ENCODE measurements around the gene BCAS1.

Gene BCAS1

GRCh38 chr20:53925651-53926401 lies 144.6 kb downstream of the BCAS1 start:
- Histone ChIP-seq H3K4me3 (ENCODE audit: low read depth, low read length) (no peak overlapping the region), H3K36me3 (no peaks in the 10 kb centered on the region; the same call in 1 of the 2 replicates), H3K4me1 (no peaks in the 10 kb centered on the region), H3K27me3 (no peaks in the 10 kb centered on the region), H3K9me3 (no peaks in the 10 kb centered on the region)
- no peak for DNase-seq
- no peak for TF ChIP-seq CTCF (IDR thresholded peaks at IDR 0.05; ENCODE audit: low read depth, low read length)

GRCh38 chr20:53923566-53924369 lies 146.6 kb downstream of the BCAS1 start:
- no peak for TF ChIP-seq CTCF (IDR thresholded peaks at IDR 0.05; ENCODE audit: low read depth, low read length)
- Histone ChIP-seq H3K27me3 (no peaks in the 10 kb centered on the region), H3K4me1 (no peaks in the 10 kb centered on the region), H3K4me3 (ENCODE audit: low read depth, low read length) (no peak overlapping the region), H3K36me3 (no peaks in the 10 kb centered on the region; the same call in 1 of the 2 replicates), H3K9me3 (no peaks in the 10 kb centered on the region)
- DNase-seq, result no peak

GRCh38 chr20:53922901-53923314 lies 147.5 kb downstream of the BCAS1 start:
- H3K4me3 ChIP-seq (ENCODE audit: low read depth, low read length), result no peak overlapping the region
- peaks cover 6% of the 10 kb centered on the region for H3K4me1 ChIP-seq
- H3K27me3 ChIP-seq, result no peaks in the 10 kb centered on the region
- no peaks in the 10 kb centered on the region for H3K9me3 ChIP-seq
- TF ChIP-seq CTCF (IDR thresholded peaks at IDR 0.05; ENCODE audit: low read depth, low read length), result no peak
- no peak for DNase-seq
- H3K36me3 ChIP-seq, result no peaks in the 10 kb centered on the region; the same call in 1 of the 2 replicates

- no peaks in the 10 kb centered on the region for H3K27me3 ChIP-seq
- no peaks in the 10 kb centered on the region; the same call in 1 of the 2 replicates for H3K36me3 ChIP-seq
- H3K9me3 ChIP-seq, result no peaks in the 10 kb centered on the region
- peaks cover 15% of the 10 kb centered on the region for H3K4me1 ChIP-seq
- no peak for TF ChIP-seq CTCF (IDR thresholded peaks at IDR 0.05; ENCODE audit: low read depth, low read length)
- no peak overlapping the region for H3K4me3 ChIP-seq (ENCODE audit: low read depth, low read length)
- DNase-seq, result no peak
Measured at GRCh38 chr20:53921443-53921973, 148.9 kb downstream of the BCAS1 start.

- no peak for DNase-seq
- Histone ChIP-seq H3K36me3 (no peaks in the 10 kb centered on the region), H3K4me3 (ENCODE audit: low read depth, low read length) (no peak overlapping the region), H3K9me3 (no peaks in the 10 kb centered on the region), H3K4me1 (peaks cover 22% of the 10 kb centered on the region), H3K27me3 (no peaks in the 10 kb centered on the region)
- no peak for TF ChIP-seq CTCF (IDR thresholded peaks at IDR 0.05; ENCODE audit: low read depth, low read length)
Measured at GRCh38 chr20:53920647-53921245, 149.6 kb downstream of the BCAS1 start.
